DND-41 (cell line): ENCODE measurements around the gene PGBD4.

ENCODE experiments used
- ATAC-seq: fragments of 200-7000 bp; cut with Tn5 transposase; 3 replicates; pipeline ENCODE4 v1.9.1; 2021; ENCODE audit warnings: low read depth; ENCODE audit not compliant: insufficient read depth
- DNase-seq: peaks from one replicate; pipeline ENCODE4 v3.0.0-alpha.2; 2020
- H2AFZ ChIP-seq: 2 replicates; pipeline ENCODE4 v1.6.0; 2012; ENCODE audit warnings: low read depth, low read length
- H3K27ac ChIP-seq: 2 replicates; pipeline ENCODE4 v1.5.1; 2012; ENCODE audit warnings: low read length, inconsistent platforms
- H3K27me3 ChIP-seq: fragments of 200-600 bp; sonication (generic); 2 replicates; pipeline ENCODE4 v1.6.0; 2012; ENCODE audit warnings: low read length, mild to moderate bottlenecking, inconsistent platforms; ENCODE audit not compliant: insufficient read depth, poor library complexity
- H3K36me3 ChIP-seq: 2 replicates; pipeline ENCODE4 v1.5.1; 2012; ENCODE audit warnings: low read length, inconsistent platforms; ENCODE audit not compliant: insufficient read depth
- H3K4me1 ChIP-seq: 2 replicates; pipeline ENCODE4 v1.5.1; 2012; ENCODE audit warnings: mild to moderate bottlenecking, low read length; ENCODE audit not compliant: insufficient read depth
- H3K4me2 ChIP-seq: 2 replicates; pipeline ENCODE4 v1.6.0; 2012; ENCODE audit warnings: mild to moderate bottlenecking, moderate library complexity, low read length, inconsistent platforms; ENCODE audit not compliant: insufficient read depth
- H3K4me3 ChIP-seq, 2 experiments: fragments of 200-600 bp in 1 of 2; shearing (Covaris generic) in 1 of 2; 2 replicates each; pipeline ENCODE4 v1.5.1; 2012 to 2016; ENCODE audit warnings: inconsistent platforms in 2 of 2, low read length in 2 of 2, mild to moderate bottlenecking in 2 of 2, low read depth in 1 of 2, moderate library complexity in 1 of 2
- H3K79me2 ChIP-seq: 2 replicates; pipeline ENCODE4 v1.6.0; 2012; ENCODE audit warnings: low read length, inconsistent platforms; ENCODE audit not compliant: insufficient read depth
- H3K9ac ChIP-seq: 2 replicates; pipeline ENCODE4 v1.6.0; 2012; ENCODE audit warnings: low read depth, mild to moderate bottlenecking, inconsistent platforms, low read length, moderate library complexity
- H3K9me3 ChIP-seq: 2 replicates; pipeline ENCODE4 v1.5.1; 2012; ENCODE audit warnings: low read length, moderate library complexity, mild to moderate bottlenecking, inconsistent platforms; ENCODE audit not compliant: insufficient read depth, severe bottlenecking
- H4K20me1 ChIP-seq: 2 replicates; pipeline ENCODE4 v1.6.0; 2012; ENCODE audit warnings: low read length; ENCODE audit not compliant: insufficient read depth
- CTCF ChIP-seq: IDR thresholded peaks from 2 replicates; pipeline ENCODE4 v1.5.1; 2012; ENCODE audit warnings: borderline replicate concordance, low read length, moderate library complexity, mild to moderate bottlenecking; ENCODE audit not compliant: poor library complexity, severe bottlenecking; ENCODE audit errors: extremely low read depth
- EZH2 ChIP-seq: IDR thresholded peaks from 3 replicates; pipeline ENCODE4 v1.6.1; 2012; ENCODE audit warnings: borderline replicate concordance, low read depth, mild to moderate bottlenecking, moderate library complexity, low read length, inconsistent platforms; ENCODE audit not compliant: severe bottlenecking

The PGBD4 gene

GRCh38 chr15:34126522-34126921 is 24.6 kb downstream of the PGBD4 start:
- DNase-seq (no peak), ATAC-seq (no peak)
- Histone ChIP-seq H3K27ac (no peak overlapping the region), H3K9me3 (no peaks in the 10 kb centered on the region), H3K9ac (no peak overlapping the region), H3K36me3 (no peaks in the 10 kb centered on the region), H3K79me2 (no peaks in the 10 kb centered on the region), H3K4me3 (no peak overlapping the region), H3K27me3 (no peaks in the 10 kb centered on the region), H4K20me1 (no peaks in the 10 kb centered on the region), H3K4me2 (no peak overlapping the region), H3K4me1 (no peaks in the 10 kb centered on the region), H2AFZ (no peak overlapping the region)
- TF ChIP-seq EZH2 (no peak), CTCF (no peak)

DNA sequence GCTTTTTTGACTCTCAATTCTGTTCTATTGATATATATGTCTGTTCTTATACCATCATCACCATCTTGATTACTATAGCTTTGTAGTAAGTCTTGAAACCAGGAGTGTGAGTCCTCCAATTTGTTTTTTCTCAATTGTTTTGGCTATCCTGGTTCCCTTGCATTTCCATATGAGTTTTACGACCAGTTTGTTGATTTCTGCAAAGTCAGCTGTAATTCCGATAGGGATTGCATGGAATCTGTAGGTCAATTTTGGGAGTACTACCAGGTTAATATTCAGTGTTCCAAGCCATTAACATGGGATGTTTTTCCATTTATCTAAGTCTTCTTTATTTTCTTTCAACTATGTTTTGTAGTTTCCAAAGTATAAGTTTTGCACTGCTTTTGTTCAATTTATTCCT is 27.0 kb downstream of the PGBD4 start:
- DNase-seq (no peak), ATAC-seq (no peak)
- no peak overlapping the region for H3K27ac ChIP-seq
- no peak overlapping the region for H3K4me3 ChIP-seq
- H3K36me3 ChIP-seq, result no peaks in the 10 kb centered on the region
- no peaks in the 10 kb centered on the region for H4K20me1 ChIP-seq
- no peak overlapping the region for H3K9ac ChIP-seq
- no peak overlapping the region for H3K4me2 ChIP-seq
- no peaks in the 10 kb centered on the region for H3K9me3 ChIP-seq
- H3K4me1 ChIP-seq, result no peaks in the 10 kb centered on the region
- TF ChIP-seq EZH2, result no peak
- no peak for TF ChIP-seq CTCF
- H3K79me2 ChIP-seq, result no peaks in the 10 kb centered on the region
- no peak overlapping the region for H2AFZ ChIP-seq
- no peaks in the 10 kb centered on the region for H3K27me3 ChIP-seq

DNA sequence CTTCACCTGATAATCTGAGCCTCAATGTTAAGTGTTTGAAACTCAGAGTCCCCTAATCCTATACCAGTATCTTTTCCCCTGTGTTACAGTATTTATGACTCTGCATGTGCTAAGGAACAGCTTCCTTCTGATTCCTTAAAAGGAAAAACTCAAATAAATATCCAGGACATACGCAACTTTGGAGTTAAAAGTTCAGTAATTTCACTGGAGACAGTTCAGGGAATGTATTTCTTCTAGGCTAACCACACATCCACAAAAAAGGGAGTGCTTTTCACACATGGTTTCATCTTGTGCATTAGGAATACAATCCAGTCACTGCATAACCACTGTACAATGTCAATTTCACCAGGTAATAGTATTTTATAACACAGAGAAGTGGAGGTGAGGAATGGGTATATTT is 31.0 kb downstream of the PGBD4 start:
- Histone ChIP-seq H3K79me2 (no peaks in the 10 kb centered on the region), H3K4me3 (no peak overlapping the region), H4K20me1 (no peaks in the 10 kb centered on the region), H3K36me3 (no peaks in the 10 kb centered on the region; the same call in 1 of the 2 replicates), H3K9ac (no peak overlapping the region), H3K27me3 (no peaks in the 10 kb centered on the region), H3K27ac (no peak overlapping the region), H3K9me3 (no peaks in the 10 kb centered on the region), H3K4me2 (no peak overlapping the region), H3K4me1 (no peaks in the 10 kb centered on the region), H2AFZ (no peak overlapping the region)
- ATAC-seq, result no peak
- DNase-seq, result no peak
- TF ChIP-seq EZH2 (no peak), CTCF (no peak)

- H3K79me2 ChIP-seq, result no peaks in the 10 kb centered on the region
- TF ChIP-seq CTCF (no peak), EZH2 (no peak)
- H3K36me3 ChIP-seq, result no peaks in the 10 kb centered on the region; the same call in 1 of the 2 replicates
- H3K4me1 ChIP-seq, result no peaks in the 10 kb centered on the region
- no peak overlapping the region for H2AFZ ChIP-seq
- H4K20me1 ChIP-seq, result no peaks in the 10 kb centered on the region
- no peaks in the 10 kb centered on the region for H3K27me3 ChIP-seq
- no peak overlapping the region for H3K4me3 ChIP-seq
- no peak overlapping the region for H3K9ac ChIP-seq
- DNase-seq, result no peak
- H3K27ac ChIP-seq, result no peak overlapping the region
- ATAC-seq, result no peak
- no peaks in the 10 kb centered on the region for H3K9me3 ChIP-seq
- H3K4me2 ChIP-seq, result no peak overlapping the region
These were observed 31.6 kb downstream of the PGBD4 start for GRCh38 chr15:34133511-34133910.
